GM19328 (cell line): ENCODE results near the gene SORCS1.

Source experiments
- ATAC-seq: cut with Tn5 transposase; IDR thresholded peaks from one replicate; pipeline ENCODE4 v1.9.1; 2021; ENCODE audit warnings: mild to moderate bottlenecking, moderate library complexity; ENCODE audit not compliant: unreplicated experiment

The SORCS1 gene

DNA sequence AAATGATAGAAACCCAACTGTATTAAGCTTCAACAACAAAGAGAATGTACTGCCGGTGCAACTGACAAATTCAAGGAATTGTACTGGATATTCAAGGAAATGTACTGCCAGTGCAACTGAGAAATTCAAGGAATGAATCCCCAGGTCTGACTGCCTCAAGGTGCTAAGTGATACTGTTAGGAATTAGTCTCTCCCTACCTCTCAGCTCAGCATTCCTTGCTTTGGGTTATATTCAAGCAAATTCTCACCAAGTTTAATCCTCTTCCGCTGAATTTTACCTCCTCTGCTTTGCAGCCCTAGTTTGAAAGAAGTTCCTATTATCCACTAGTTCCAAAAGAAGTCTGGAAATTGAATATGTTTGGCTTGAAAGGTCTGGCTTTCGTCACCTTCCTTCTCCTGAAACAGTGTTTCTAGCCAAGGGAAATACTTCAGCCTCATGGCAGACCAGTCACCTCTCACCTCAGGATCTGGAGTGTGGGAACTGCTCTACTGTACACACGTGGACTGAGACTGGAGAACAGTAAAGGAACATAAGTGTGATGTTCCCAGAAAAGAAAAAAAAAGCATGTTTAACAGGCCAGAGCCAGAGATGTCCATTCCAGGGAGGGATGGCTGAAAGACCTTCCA is 60.4 kb downstream of the SORCS1 start:
- no peak for ATAC-seq

DNA sequence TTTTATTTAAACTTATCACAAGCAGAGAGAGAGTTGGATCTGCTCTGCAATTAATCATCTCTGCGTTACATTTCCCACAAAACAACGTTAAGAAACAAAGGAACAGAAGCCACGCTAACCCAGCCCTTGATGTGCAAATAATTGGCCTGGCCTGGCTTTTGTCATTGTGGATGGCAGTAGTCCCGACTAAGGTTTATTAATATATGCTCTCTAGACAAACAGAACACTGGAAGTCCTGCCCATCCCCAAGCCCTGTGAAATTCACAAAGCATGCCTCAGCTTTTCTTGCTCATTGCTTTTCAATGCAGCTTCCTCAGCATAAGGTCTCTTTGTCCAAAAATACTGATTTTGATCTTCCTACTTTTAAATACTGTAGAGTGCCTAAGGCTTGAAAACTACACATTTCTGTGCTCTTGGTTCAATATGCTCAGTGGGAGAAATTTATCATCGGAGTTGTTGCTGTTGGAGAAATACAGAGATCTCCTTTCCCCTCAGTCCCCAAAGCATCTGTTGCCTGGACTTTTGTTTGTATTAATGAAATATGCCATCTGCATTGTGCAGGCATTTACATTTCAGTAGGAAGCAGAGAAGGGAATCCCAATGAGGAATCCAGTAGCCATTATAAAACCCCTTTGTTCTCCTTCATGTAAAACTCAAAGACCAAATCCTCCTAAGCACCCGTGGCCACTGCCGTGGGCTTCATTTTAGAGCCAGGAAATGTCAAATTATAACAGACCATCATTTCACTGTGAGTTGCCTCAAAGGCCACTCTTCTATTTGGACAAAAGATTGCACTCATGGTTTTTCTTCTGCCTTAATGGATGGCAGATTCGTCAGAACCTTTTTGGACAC is 61.1 kb downstream of the SORCS1 start:
- no peak for ATAC-seq

DNA sequence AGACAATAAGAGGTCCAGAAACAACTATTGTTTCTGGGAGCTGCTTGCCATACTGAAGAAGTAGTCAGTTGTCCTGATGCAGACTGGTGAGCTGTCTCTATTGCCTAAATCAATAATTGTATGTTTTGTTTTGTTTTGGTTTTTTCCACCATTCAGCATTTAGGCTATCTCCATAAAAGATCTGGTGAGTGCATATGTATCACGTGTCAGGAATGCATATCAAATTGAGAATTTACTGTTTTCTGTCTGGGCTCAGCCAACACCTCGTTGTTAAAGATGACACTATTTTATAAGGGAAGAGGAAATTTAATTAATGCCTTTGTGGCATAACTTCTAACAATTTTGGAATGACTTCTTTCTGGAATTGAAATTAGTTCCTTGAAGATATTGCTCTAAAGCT is 66.2 kb downstream of the SORCS1 start:
- ATAC-seq, result no peak

DNA sequence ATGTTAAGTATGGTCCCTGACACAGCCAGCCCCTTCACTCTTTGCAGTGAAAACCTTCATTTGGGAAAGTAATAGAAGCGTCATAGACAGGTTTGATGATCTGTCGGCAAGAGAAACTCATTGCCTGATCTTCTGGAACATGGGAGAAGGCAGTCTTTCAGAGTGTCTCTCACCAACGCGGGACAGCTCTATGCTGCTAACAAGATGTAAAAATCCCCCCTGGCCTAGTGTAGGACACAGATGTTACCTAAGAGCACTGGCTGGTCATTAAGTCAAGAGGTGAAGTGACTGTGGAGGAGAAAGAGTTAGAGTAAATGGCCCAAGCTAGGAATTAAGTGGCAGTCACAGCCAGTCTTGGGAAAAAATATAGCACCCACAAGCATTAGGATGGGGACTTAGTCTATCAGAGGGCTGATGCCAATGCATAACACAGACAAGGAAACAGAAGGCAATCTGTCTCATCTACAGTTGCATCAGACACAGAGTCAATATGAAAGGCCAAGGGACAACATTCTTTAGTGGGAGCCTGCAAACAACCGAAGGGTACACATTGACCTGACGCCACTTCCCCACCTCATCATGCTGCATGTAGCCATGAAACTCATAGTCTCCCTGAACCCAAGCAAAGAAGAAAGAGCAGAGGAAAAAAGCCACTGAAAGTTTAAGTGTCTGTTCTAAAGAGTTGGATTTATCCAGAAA is 69.5 kb downstream of the SORCS1 start:
- no peak for ATAC-seq

DNA sequence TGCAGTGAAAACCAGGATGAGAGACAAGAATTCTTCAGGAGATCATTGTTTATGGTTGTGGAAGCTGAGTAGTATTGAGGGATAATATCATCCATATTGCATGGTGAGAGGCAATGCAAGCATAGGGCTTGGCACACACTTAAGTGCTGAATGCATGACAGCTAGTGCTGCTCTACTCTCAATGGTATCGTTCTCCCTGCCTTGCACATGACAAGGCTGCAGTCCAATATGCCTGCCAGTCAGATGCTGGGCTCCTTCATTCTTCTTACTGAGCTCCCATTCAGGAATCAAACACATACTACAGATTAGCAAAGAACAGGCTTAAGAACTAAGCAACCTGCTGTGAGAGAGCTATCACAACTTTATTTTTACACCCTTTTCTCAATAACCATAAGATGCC is 72.2 kb downstream of the SORCS1 start:
- no peak for ATAC-seq

DNA sequence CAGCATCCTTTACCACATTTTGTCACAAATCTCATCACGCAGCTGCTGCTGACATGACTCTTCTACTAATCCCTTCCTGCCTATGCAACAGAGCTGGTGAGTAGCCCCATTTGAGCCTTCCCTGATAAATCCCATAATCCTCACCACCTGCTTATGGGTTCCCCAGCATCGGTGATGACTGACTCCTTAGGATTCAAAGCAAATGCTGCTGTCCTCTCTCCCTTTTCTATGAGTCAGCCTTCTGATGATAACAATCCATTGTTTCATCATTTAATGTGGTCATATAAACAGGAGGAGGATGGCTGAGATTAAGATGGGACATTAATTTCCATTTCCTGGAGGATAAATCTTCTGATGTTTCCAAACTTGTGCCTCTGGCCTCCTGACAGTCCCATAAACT is 73.4 kb downstream of the SORCS1 start:
- no peak for ATAC-seq

DNA sequence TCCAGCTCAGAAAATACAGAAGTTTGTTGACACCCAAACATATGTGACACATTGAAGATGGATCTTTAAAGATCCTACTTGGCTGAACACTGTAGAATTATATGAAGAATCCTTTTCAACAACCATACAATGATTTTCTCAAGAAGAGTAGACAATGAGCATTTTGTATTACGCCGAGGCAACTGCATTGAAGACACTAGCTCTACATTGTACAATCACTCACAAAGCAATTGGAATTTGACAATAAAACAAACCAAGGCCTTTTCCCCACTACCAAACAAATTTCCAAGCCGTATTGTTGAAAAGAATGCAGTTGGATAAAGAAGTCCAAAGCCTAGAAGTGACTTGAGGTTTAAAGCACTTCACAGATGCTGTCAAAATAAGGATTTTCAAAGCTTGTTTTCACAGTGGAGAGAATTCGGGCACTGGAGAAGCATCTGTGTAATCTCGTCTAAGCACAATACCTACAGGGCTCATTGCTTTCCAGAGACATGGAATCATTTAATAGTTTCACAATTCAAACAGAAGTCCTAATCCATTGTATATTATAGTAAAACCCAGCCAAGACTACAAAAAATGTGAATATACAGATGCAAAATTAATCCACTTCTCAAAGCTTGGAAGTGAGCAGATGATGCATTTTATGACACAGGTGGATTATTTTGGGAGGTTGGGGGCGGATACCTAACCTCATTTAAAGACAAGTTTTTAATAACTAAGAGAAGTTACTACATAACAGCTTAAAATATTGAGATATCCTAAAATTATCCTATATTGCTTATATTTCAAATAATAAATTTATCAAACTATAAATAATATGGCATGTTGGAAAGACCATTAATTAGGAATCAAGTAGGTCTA is 78.6 kb downstream of the SORCS1 start:
- ATAC-seq, result no peak

DNA sequence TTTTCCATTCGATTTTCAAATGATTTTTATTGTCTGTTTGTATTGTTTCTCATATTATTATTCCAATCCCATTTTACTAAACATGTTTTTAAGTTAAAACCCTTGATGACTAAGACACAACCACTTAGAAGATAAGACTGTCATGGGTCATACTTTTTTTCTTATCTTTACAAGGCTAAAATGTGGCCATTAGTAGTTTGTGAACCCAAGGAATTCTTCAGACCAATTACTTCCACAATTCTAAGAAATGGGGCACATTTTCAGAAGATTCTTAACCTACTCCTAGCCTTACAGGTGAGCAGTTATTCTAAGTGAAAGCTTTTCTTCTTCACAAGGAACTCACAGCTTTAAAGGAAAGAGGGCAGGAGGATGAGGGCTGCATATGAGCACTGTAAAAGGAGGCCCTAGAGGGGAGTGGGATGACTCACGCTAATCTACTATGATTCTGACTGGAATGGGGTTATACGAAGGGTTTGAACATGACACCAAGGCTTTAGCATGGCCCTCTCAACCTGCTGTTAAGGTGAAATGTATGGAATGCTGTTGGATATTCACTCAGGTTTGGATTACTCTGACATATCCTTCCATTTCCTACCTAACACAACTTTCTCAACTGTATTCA is 81.0 kb downstream of the SORCS1 start:
- no peak for ATAC-seq

DNA sequence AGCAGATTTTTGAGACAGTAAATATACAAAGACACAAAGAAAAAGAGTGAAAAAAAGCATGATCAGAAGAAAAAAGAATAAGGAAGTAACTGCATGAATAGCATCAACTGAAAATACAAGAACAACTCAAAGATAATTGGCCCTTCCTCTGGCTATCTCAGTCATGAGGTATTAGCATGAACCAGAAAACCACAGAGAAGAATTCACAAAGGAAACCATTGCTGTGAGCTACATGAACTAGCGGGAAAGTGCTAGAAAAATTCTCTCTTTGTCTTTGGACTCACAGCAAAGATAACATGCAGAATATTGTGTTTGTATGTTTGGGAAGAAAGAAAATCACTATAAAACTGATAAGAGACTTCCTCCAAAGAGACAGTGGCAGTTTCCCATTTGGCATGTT is 82.9 kb downstream of the SORCS1 start:
- ATAC-seq, result no peak

DNA sequence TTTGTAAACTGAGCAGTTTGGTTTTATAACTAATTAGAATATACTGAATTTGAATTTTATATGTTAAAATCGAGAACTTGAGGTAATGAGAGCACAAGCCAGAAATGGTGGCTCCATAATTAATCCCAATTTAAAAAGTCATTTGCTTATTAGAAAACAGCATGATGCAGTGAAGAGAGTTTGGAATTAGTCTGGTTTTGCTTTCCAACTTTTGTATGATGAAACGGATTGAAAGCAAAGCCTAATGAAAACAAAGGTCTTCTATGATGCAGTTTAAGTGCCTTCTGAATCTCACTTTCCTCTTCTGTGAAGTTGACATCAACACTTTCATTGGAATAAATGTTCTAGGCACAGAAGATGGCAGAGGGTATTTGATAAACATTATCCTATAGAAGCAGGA is 89.4 kb downstream of the SORCS1 start:
- ATAC-seq, result no peak

DNA sequence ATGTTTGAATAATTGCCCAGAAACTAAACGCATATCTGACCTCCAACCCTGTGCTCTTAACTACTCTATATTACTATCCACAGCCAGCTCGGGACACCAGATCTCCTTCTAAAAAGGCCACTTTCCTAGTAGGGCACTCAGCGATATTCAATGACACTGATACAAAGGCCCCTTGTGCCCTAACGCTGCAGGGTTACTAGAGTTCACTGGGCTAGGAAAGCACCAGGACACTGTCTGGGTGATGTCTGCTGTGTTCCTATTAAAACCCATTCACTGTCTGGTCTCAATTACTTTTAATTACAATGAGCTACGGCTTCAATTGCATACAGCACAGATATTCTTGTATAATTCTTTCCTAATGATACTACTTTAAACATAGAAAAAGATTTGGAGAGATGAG is 91.7 kb downstream of the SORCS1 start:
- ATAC-seq, result no peak

DNA sequence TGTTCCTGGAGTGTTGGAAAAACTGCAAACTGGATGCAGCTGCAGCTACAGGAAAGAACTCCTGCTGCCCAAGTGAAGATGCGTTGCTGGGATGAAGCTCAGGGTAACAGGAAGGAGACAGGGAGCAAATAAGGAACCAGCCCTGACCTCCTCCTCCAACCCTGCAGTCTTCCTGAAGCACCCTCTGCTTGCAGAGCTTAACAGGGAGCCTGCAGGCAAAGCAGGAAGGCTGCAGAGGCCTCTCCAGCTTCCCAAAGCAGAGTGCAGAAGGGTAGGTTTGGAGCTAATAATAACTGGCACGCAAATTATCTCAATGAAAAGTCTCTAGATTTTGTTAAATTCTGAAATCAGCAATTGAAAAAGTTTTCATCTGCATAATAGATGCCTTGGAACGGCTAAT is 92.5 kb downstream of the SORCS1 start:
- ATAC-seq, result no peak

DNA sequence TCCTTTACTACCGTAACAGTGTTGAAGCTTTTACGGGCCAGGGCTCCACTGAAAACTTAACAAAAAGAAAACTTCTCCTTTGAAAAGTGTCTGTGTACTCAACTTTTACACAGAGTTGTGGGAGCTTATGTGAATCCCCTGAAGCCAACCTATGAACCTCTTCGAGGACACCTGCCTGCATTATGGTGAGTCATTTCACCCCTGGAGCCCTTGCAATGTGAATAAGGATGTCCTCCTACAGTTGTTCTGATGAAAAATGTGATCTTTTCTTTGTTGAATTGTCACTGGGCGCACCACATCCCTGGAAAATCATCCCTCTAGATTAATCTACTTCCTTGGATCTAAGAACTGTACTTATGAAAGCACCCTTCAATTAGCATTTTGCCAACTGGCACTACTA is 93.2 kb downstream of the SORCS1 start:
- no peak for ATAC-seq

DNA sequence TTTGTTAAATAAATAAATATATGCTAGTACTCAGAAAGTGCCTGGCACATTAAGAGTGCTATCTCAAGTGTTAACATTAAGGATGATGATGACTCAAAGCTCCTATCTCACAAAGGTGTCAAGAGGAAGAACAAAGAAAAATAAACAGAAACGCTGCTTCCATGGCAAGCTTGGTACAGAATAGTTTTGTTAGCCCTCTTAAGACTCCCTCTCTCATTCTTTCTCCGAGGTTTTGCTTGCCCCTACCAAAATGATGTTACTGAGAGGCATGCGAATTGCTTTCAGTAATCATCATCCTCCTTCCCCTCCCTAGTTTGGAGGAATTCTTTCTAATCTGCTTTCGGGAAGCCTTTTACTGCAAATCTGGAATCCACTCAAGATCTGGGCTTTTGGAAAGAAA is 96.7 kb downstream of the SORCS1 start:
- no peak for ATAC-seq

DNA sequence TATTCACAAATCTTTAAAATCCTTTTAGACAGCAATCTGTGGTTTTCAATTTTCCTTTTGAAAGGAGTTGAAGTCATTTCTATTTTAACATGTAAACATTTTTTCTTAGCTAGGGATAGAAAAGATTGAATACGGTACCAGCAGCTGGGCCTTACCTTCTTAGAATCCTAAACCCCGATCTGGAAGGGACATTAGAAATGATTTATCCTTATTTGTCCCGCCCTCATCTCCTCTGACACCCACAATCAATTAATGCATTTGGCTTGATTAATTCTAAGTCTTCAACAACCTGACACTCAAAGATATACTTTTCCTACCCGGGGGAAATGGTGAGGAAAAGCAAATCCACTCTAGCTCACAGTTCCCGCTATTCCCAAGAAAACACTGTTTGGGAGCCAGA is 100.4 kb downstream of the SORCS1 start:
- ATAC-seq, result no peak

DNA sequence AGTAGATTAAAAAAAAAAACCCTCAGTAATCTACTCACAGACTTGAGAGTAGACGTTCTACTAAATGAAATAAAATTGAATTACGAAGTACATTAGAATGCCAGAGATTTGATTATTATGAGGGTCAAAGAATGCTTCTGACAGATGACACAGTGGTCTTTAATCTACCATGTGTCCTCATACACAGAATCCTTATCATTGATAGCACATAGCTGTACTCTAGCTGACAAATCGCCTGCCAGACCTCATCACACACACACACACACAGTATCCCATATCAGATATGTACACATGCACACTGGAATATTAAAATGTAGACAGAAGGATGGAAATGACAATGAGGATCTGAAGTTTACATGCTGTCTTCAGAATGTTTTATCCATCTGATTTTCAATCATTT is 104.6 kb downstream of the SORCS1 start:
- ATAC-seq, result no peak

DNA sequence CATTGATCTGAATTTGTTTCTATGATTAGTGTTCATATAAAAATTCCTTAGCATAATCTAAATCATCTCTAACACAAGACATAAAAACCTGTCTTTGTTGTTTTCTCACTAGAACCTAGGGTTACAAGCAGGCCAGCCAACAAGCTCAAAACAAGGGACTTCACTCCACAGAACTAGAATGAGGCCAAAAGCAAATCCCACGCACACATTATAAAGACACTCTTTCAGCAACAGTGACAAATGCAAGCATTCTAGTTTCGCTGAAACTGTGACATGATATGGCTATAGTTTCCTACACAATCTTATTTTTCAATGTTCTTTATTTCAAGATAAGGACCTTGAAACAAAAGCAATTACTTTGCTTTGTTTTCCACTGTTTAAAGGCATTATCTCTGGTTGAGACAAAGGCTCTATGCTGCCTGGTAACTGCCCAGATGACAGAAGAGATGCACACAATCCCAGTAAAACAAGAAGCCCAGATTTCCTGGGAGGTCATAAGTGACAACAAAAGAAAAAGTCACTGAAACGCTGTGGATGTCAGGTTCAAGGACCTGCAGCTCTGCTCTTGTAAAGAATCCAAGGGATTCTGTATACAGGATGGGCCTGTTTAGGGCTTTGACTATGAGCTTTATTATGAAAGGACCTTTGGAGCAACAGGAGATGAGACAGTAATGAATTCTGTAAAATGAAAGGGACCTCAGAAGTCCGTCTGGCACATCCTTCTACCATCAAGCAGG is 105.3 kb downstream of the SORCS1 start:
- ATAC-seq, result no peak

DNA sequence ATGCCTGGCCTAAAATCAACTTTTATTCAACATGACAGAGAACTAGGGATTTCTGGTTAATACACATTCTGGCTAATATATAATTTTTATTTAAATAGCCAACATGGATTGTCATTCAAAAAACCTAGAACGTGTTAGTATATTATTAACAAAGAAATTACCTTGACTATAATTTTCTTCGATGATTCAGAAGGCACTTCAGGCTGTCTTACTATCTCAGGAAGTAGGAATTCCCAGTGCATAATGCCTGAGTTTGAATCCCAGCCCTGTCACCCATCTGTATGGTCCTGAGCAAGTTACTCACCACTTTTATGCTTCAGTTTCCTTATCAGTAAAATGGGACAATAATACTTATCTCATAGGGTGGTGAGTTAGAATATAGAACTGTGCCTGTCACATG is 106.2 kb downstream of the SORCS1 start:
- no peak for ATAC-seq

DNA sequence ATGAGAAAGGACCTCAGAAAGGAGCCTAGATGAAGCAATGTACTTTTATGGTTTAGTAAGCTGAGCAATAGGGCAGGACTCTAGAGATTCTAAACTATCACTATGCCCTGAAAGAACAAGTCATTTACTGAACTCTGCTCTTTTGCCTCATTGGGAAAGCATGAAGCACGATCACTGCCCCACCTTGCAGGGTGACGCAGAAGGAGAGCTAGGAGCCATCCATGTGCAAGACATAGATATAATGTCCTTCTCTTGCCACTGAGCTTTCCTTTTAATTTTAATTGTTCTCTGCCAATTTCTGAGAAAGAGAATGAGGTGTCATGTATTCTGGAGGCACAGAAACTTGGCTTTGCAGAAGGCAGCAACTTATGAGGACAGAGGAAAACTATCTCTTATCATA is 108.3 kb downstream of the SORCS1 start:
- ATAC-seq, result no peak
